ENCODE measurements around the gene FKBP15.
"Not testable (repeated sequence)": the region's sequence is repeated elsewhere in the genome, so short reads cannot be mapped to it uniquely, and the experiment has no call there.

The FKBP15 gene, protein sequence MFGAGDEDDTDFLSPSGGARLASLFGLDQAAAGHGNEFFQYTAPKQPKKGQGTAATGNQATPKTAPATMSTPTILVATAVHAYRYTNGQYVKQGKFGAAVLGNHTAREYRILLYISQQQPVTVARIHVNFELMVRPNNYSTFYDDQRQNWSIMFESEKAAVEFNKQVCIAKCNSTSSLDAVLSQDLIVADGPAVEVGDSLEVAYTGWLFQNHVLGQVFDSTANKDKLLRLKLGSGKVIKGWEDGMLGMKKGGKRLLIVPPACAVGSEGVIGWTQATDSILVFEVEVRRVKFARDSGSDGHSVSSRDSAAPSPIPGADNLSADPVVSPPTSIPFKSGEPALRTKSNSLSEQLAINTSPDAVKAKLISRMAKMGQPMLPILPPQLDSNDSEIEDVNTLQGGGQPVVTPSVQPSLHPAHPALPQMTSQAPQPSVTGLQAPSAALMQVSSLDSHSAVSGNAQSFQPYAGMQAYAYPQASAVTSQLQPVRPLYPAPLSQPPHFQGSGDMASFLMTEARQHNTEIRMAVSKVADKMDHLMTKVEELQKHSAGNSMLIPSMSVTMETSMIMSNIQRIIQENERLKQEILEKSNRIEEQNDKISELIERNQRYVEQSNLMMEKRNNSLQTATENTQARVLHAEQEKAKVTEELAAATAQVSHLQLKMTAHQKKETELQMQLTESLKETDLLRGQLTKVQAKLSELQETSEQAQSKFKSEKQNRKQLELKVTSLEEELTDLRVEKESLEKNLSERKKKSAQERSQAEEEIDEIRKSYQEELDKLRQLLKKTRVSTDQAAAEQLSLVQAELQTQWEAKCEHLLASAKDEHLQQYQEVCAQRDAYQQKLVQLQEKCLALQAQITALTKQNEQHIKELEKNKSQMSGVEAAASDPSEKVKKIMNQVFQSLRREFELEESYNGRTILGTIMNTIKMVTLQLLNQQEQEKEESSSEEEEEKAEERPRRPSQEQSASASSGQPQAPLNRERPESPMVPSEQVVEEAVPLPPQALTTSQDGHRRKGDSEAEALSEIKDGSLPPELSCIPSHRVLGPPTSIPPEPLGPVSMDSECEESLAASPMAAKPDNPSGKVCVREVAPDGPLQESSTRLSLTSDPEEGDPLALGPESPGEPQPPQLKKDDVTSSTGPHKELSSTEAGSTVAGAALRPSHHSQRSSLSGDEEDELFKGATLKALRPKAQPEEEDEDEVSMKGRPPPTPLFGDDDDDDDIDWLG

DNA sequence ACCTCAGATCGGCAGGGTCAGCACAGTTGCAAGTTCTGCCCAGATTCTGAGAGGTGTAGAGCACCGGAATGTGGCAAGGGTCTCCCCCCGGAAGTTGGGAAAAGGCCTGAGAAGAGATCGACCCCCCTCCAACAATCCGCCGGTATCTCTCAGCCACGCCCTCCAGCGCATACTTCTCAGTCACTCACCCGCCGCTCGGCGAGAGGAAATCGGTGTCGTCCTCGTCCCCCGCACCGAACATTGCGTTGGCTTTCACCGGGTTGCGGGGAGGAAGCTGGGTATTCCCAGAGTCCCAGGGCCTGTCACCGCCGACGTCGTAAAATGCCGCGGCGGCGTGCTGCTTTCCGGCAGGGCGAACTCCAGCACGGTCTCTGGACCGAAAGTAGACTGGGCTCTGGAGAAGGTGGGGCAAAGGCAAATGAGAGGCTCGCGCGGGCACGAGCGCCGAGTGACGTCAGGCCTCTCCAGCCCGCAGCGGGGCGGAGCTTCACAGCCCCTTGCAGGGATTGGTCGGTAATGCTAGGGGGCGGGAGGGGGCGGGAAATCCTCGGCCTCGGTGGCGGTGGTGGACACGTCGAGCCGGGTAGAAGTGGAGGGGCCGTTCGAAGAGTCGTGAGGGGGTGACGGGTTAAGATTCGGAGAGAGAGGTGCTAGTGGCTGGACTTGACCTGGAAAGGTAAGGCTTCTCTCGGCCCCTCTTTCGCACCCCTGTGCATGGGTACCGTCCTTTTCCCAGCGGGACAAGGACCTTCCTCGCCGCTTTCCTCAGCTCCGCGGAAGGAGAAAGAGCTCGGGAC, at the start of gene FKBP15, which contains the start of gene SLC31A1:
FKBP15 (minus strand) TSS at position 275 of the 797 bp plus-strand sequence; CDS start at position 241, 34 bp downstream.
SLC31A1 (plus strand) TSS at position 542 of the 797 bp plus-strand sequence. CDS start 34,605 bp downstream, outside the sequence.
- peak; percentile 99 for DNase-seq

DNA sequence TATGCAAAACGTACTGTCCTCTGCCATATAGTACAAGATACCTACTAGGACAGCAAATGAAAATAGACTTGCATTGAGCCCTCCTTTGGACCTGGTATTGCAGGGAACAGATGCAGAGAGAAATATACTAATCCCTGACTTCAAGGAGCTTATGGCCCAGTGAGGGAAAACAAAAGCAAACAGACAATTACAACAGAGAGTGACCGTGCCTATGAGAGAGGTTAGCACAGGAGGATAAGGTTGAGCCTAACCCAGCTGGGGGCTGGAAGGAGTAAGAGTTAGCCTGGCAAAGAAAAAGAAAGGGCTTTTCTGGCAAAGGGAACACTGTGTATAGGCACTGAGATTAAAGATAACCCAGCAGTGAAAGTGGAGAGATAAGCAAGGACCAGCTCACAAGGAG, 48.8 kb upstream of the FKBP15 start:
- DNase-seq: no peak

DNA sequence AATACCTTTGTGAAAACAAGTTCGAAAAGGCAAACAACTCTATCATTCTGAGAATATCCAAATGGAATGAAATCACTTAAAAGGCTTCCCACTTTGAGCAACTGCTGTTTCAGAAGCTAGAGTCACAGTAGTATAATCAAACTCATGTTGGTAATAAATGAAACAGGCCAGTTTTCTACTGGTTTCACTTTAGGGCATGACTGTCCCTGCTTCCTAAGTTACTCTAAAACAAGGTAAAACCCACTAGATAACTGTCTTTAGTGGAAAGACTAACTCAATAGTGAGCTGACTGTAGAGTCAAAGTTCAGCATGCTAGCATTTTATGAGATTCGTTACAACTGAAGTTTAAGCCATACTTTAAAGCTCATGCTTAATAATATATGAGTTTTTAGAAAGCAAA, 48.3 kb upstream of the FKBP15 start:
- no peak for DNase-seq

DNA sequence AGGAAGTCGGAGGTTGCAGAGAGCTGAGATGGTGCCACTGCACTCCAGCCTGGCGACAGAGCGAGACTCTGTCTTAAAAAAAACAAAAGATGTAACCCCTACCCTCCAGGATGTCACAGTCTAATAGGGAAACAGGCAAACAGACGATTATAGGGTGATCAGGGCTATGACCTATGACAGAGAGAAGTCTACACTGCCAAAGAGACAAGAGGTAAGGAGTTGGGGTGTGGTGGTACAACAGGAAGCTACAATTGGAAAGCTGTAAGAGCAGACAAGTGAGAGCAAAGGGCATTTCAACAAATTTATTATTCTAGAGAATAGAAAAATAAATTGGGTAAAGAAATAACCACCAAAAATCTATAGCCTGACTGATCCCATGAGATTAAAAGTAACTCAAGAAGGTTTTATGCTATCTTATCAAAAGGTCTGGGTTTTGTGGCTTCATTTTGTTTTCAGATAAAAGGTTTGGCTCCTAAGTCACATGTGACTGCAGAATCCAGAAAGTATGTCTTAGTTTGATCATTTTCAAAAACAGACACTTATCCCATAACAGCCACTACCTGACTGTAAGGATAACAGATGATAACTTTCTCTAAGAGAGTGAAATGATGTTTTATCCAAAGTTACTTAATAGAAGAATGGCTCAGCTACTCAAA, 47.0 kb upstream of the FKBP15 start:
- no peak for DNase-seq

DNA sequence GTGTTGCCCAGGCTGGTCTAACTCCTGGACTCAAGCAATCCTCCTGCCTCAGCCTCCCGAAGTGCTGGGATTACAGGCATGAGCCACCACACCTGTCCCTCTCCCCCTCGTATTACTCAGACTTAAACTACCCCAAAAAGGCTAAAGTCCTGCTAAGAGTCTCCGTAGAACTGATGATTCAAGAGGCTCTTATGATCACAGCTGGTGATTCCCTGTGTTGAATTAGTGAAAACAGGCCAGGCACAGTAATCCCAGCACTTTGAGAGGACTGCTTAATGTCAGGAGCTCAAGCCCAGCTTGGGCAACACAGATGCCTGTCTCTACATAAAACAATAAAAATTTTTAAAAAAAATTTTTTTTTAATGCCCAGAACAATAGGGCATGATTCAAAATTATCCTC, 45.1 kb upstream of the FKBP15 start:
- DNase-seq: no peak

DNA sequence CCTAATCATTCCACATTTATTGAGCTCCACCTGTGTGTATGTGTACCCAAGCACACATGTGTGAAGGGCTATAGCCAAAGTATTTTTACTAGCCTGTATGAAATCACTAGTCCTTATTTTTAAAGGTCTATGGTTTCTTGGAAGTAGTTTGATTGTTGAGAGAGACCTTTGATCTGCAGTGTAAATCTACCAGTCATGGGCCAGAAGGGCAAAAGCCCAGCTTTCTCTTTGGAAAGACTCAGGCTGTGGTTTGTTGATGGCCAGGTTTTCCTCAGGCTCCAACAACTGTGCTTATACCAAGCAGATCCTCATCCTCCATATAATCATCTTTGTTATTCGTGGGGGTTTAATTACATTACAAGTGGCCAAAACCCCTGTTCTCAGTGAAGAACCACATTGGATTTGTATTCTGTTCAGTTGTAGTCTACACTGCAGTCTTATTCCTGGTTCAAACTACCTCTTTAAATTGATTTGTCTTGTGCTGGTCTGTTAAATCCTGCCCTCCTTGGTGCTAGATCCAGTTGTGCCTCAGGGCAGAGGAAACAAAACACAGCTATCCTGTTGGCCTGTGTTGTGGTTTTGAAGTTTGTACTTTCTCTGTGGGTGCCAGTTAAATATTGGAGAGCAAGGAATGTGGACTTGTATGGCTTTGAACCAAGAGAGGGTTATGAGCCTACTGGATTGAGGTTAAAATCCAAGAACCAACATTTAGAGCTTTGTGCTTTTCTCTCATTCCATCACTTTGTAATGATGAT, 41.0 kb upstream of the FKBP15 start:
- peak; percentile 58 for DNase-seq

DNA sequence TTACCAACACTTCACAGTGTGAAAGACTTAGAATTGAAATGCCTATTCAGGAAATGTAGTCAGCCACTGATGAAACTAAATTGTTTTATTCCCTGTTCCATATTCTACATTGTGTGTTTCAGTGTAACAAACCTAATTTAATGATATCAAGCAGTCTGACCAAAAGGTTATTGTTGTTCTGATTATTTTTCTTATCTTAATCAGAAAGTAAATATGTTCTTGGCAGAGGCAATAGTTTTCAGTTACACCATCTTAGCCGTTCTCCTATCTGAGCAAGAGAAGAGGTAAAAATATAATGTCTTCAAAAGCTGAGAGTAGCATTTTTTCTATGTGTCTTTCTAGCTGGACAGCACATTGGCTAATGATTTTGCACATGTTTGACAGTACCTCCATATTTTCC, 37.2 kb upstream of the FKBP15 start:
- DNase-seq: no peak

DNA sequence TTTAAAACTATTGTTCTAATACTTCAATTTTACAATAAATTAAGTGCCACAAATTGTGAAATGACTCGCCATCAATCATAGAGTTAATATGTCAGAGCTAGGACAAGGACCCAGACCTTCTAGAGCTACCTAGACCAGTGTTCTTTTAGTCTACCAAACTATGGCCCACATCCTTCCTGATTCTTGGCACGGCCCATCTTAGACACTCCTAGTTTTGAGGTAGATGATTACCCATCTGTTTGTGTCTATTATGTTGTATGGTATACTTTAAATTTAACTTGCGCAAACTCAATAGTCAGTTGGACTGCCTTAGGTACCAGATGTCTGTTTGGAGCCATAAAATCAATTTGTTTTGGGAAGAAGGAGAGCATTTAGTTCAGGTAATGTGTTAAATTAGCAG, 36.8 kb upstream of the FKBP15 start:
- DNase-seq: no peak

DNA sequence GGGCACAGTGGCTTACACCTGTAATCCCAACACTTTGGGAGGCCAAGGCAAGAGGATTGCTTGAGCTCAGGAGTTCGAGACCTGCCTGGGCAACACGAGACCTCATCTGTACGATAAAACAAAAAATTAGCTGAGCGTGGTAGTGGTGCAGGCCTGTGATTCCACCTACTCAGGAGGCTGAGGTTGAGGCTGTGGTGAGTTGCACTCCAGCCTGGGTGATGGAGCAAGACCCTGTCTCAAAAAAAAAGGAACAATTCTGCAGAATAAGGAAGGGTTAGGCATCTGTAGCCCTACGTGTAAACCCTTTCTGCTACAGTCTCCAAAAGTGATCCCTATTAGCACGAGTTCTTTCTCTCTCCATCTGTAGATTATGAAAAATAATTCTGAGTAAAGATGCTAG, 34.4 kb upstream of the FKBP15 start:
- no peak for DNase-seq

DNA sequence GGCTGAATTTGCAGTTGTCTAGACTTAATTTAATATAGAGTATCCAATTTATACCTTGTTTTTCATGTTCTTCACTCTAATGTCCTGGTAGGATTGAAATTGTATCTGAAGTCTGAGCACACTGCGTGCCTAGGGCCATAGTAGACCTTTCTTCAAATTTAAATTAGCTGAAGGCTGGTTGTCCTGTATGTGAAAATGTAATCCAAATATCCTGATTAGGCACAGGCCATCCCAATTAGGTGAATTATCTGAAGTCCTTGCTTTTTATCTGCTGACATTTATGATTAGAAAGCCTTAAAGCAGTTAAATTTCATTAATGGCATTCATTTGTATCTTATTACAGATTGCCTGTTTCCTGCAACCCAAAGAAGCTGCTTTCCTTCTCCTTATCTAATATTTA, 33.9 kb upstream of the FKBP15 start:
- no peak for DNase-seq

DNA sequence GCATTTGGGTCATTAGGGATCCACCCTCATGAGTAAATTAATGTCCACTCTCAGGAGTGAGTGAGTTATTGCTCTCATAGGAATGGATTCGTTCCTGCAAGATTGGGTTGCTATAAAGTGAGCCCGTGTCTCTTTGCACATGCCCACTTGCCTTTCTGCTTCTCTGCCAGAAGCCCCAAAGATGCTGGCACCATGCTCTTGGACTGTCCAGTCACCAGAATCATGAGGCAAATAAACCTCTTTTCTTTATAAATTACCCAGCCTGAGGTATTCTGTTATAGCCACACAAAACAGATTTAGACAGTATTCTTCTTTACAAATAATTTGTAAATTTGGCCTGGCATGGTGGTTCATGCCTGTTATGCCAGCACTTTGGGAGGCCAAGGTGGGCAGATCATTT, 29.7 kb upstream of the FKBP15 start:
- no peak for DNase-seq

DNA sequence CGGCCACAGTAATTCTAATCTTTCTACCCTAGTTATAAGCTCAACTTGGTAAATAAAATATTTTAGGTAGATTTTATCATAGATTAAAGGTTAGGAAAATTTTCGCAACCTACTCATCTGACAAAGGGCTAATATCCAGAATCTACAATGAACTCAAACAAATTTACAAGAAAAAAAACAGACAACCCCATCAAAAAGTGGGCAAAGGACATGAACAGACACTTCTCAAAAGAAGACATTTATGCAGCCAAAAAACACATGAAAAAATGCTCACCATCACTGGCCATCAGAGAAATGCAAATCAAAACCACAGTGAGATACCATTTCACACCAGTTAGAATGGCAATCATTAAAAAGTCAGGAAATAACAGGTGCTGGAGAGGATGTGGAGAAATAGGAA, 28.6 kb upstream of the FKBP15 start:
- not testable (repeated sequence) for DNase-seq

DNA sequence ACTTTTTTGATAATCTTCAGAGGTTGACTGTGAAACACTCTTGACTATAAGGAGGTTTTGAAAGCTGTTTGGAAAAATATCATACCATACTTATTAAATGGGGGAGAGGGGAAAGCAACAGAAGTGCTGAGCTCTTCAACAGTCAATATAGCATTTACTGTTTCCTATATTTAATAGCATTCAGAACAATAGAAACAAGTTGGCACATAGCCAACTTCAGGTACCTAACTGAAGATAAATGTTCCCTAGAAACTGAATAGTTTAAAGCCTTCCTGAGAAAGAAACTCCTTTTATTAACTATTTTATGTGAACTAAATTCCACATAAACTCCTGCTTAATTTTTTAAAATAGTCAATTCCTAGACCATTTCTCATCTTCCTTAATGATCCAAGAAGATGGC, 26.6 kb upstream of the FKBP15 start:
- no peak for DNase-seq

DNA sequence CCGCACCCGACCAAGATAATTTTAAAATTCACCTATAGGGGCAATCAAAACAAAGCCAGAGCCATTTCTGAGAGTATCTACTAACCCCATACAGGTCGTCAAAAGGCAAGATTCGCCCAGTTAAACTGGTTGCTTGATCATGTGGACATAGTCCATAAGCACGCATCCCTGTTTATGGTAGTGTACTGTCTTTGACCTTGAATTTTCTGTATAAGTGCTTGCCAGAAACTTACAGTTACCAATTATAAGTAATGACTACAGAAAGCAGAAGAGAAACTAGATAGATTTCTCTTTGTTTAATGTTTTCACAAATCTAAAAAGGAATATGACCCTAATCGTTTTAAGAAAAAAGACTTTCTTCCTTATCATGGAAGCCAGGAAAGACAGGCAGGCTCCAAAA, 25.9 kb upstream of the FKBP15 start:
- no peak for DNase-seq

DNA sequence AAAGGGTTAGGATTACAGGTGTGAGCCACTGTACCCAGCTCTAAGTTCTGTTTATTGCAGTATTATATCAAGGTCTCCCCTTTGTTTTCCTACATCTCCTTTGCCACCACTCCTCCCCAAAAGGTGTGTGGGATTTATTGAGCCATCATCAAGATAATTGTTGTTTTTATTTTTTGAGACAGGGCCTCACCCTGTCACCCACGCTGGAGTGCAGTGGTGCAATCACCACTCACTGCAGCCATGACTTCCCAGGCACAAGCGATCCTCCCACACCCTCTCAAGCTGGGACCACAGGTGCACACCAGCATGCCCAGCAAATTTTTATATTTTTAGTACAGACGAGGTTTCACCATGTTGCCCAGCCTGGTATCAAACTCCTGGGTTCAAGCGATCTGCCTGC, 24.8 kb upstream of the FKBP15 start:
- DNase-seq: no peak

DNA sequence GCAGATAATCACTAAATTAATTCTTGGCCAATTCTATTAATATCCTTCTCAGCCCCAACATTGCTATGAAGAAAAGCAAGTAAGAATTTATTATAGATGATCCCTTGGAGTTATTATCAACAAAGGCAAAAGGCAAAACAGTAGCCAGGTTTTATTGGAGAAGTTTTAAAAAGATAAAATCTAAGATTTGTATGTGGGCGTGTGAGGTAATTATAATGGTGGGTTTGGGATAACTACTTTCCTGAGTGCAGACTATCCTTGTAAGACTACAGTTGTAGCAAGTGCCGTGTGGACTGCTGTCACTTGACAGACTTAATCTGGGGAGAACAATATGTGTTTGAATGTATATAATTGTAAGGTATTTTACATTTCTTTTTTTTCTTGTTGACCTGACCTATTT, 23.5 kb upstream of the FKBP15 start:
- DNase-seq: no peak

DNA sequence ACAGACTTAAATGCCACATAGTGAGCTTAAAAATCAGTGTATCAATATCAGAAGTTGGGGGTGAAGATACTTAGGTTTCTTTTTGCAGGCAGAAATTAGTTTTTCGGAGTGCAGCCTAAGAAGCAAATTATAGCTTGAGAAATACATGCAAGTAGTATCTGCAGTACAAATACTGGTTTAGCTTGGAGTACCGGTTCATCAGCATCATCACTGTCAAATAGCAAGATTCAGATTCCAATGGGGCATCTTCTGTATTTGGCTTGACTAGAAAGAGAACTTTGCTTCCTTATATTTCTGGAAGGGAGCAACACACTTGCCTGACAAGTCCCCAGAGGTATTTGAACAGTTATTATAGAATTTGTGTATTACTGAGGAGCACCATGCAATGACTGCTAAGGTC, 20.1 kb upstream of the FKBP15 start:
- DNase-seq: no peak

DNA sequence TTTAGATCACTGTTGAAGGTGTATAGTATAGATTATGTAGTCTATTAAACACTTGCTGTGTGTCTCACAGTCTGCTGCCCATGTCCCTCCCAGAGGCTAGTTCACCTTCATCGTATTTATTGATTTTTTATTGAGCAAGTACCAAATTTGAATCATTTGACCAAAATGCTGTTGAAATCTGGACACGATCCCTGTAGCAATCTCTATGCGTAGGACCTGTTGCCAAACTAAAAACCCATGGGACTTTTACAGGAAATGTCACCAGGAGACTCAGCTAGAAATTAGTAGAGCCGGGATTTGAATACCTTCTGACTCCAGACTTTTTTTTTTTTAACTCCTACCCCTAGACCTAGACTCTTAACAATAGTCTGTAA, 17.8 kb upstream of the FKBP15 start:
- DNase-seq: no peak

DNA sequence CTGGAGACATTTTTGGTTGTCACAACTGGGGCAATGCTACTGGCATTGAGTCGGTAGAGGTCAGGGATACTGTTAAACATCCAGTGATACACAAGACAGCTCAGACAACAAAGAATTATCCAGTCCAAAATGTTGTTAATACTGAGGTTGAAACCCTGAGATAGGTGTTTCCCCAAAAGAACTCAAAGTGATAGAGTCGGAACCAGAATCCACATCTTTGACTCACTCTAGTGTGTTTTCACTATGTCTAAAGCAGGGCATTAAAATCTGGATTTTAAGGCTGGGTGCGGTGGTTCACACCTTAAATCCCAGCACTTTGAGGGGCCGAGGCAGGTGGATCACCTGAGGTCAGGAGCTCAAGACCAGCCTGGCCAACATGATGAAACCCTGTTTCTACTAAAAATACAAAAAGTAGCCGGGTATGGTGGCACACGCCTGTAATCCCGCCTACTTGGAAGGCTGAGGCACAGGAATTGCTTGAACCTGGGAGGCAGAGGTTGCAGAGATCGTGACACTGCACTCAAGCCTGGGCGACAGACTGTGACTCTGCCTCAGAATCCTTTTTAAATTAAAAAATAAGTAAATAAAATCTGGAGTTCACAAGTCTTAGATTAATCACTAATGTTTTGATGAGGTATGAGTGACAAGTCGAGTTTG, 17.3 kb upstream of the FKBP15 start:
- DNase-seq: no peak

DNA sequence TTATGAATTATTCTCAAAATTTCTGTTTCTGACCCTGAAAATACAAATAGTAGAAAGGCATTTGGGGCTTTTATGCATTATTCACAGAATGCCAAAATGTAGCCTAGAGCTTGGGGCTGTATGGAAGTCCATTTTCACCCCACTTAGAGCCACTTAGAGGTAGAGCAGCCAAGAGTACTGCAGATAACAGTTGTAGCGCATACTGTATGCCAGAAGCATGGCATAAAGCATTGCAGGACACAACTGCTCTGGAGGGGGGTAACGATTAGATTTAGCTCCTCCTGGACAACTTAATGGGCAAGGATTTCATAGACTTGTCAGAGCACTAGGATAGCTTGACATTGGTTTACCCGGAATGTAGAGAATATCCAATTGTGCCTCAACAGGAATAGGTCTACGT, 15.9 kb upstream of the FKBP15 start:
- DNase-seq: no peak

Data from islet precursor cell (in vitro differentiated cells).